SK-N-SH treated with all-trans-retinoic acid at 6 μM for 48 hours (cell line): Measurements from ENCODE around the gene CHRNA7.

Experiments
- ATAC-seq: fragments of 200-7000 bp; cut with Tn5 transposase; 3 replicates; pipeline ENCODE4 v1.9.1; 2020; ENCODE audit warnings: mild to moderate bottlenecking, moderate library complexity
- BACH2 ChIP-seq: fragments of 250-450 bp; sonication (Bioruptor Pico); IDR thresholded peaks from 2 replicates; pipeline ENCODE4 v1.9.0; 2021; ENCODE audit warnings: mild to moderate bottlenecking, borderline replicate concordance
- CREB5 ChIP-seq: fragments of 250-450 bp; sonication (Bioruptor Pico); IDR thresholded peaks from 2 replicates; pipeline ENCODE4 v1.5.1; 2020; ENCODE audit warnings: low read depth, mild to moderate bottlenecking, moderate library complexity
- CSDC2 ChIP-seq: fragments of 250-450 bp; sonication (Bioruptor Pico); IDR thresholded peaks from 2 replicates; pipeline ENCODE4 v1.5.0; 2020; ENCODE audit warnings: mild to moderate bottlenecking, moderate library complexity
- CSRNP3 ChIP-seq: fragments of 250-450 bp; sonication (Bioruptor Pico); IDR thresholded peaks from 2 replicates; pipeline ENCODE4 v1.5.1; 2021; ENCODE audit warnings: mild to moderate bottlenecking, moderate library complexity
- ESRRG ChIP-seq: fragments of 250-450 bp; sonication (Bioruptor Pico); IDR thresholded peaks from 2 replicates; pipeline ENCODE4 v1.6.1; 2021; ENCODE audit warnings: mild to moderate bottlenecking
- GLIS3 ChIP-seq: fragments of 250-450 bp; sonication (Bioruptor Pico); IDR thresholded peaks from 2 replicates; pipeline ENCODE4 v1.5.0; 2020; ENCODE audit warnings: mild to moderate bottlenecking, moderate library complexity
- ISL1 ChIP-seq: fragments of 250-450 bp; sonication (Bioruptor Pico); IDR thresholded peaks from 2 replicates; pipeline ENCODE4 v2.1.2; 2022; ENCODE audit warnings: mild to moderate bottlenecking, moderate library complexity
- POU6F1 ChIP-seq: fragments of 250-450 bp; sonication (Bioruptor Pico); IDR thresholded peaks from 2 replicates; pipeline ENCODE4 v1.8.0; 2021; ENCODE audit warnings: low read depth, mild to moderate bottlenecking, moderate library complexity, borderline replicate concordance
- PPARA ChIP-seq: fragments of 250-450 bp; sonication (Bioruptor Pico); IDR thresholded peaks from 2 replicates; pipeline ENCODE4 v1.5.0; 2020; ENCODE audit warnings: mild to moderate bottlenecking, borderline replicate concordance
- RARB ChIP-seq: fragments of 250-450 bp; sonication (Bioruptor Pico); IDR thresholded peaks from 2 replicates; pipeline ENCODE4 v1.8.0; 2021; ENCODE audit warnings: mild to moderate bottlenecking, moderate library complexity
- SNAI2 ChIP-seq: fragments of 250-450 bp; sonication (Bioruptor Pico); IDR thresholded peaks from 2 replicates; pipeline ENCODE4 v1.5.0; 2020; ENCODE audit warnings: mild to moderate bottlenecking, moderate library complexity
- TCF4 ChIP-seq: fragments of 250-450 bp; sonication (Bioruptor Pico); IDR thresholded peaks from 2 replicates; pipeline ENCODE4 v1.8.0; 2021; ENCODE audit warnings: mild to moderate bottlenecking, moderate library complexity, borderline replicate concordance
- TOX ChIP-seq: fragments of 250-450 bp; sonication (Bioruptor Pico); IDR thresholded peaks from 2 replicates; pipeline ENCODE4 v1.8.0; 2021; ENCODE audit warnings: mild to moderate bottlenecking, moderate library complexity, borderline replicate concordance
- TSHZ2 ChIP-seq: fragments of 250-450 bp; sonication (Bioruptor Pico); IDR thresholded peaks from 2 replicates; pipeline ENCODE4 v1.5.0; 2020; ENCODE audit warnings: mild to moderate bottlenecking, moderate library complexity
- ZC3H10 ChIP-seq: fragments of 250-450 bp; sonication (Bioruptor Pico); IDR thresholded peaks from 2 replicates; pipeline ENCODE4 v1.5.1; 2021; ENCODE audit warnings: mild to moderate bottlenecking, moderate library complexity
- ZFP3 ChIP-seq: fragments of 250-450 bp; sonication (Bioruptor Pico); IDR thresholded peaks from 2 replicates; pipeline ENCODE4 v1.5.0; 2020; ENCODE audit warnings: mild to moderate bottlenecking, moderate library complexity
- ZFP30 ChIP-seq: fragments of 450-650 bp; formaldehyde crosslinking; IDR thresholded peaks from 2 replicates; pipeline ENCODE4 v1.5.0; 2022; ENCODE audit warnings: mild to moderate bottlenecking, moderate library complexity
- ZNF565 ChIP-seq: fragments of 450-650 bp; formaldehyde crosslinking; conservative IDR thresholded peaks from 2 replicates; pipeline ENCODE4 v1.5.0; 2020; ENCODE audit warnings: low read depth, mild to moderate bottlenecking, moderate library complexity
- ZNF70 ChIP-seq: fragments of 450-650 bp; formaldehyde crosslinking; IDR thresholded peaks from 2 replicates; pipeline ENCODE4 v1.5.0; 2020; ENCODE audit warnings: mild to moderate bottlenecking, moderate library complexity
- ZNF8 ChIP-seq: fragments of 450-650 bp; formaldehyde crosslinking; IDR thresholded peaks from 2 replicates; pipeline ENCODE4 v1.5.0; 2020; ENCODE audit warnings: mild to moderate bottlenecking, moderate library complexity

The CHRNA7 gene

GRCh38 chr15:32119694-32120330, 89.5 kb downstream of the CHRNA7 start:
- no peak for ATAC-seq
- TF ChIP-seq CSDC2 (no peak), TSHZ2 (CRISPR knock-in tag) (0 out of 2 replicates have a peak, but pooled peaks have one; percentile 34)

GRCh38 chr15:32120577-32121383, 90.5 kb downstream of the CHRNA7 start:
- no peak for TF ChIP-seq ZC3H10
- TF ChIP-seq POU6F1 (CRISPR knock-in tag): no peak
- no peak for TF ChIP-seq CSRNP3 (CRISPR knock-in tag)
- TF ChIP-seq ZFP30 (CRISPR knock-in tag): no peak
- no peak for TF ChIP-seq ZNF565 (CRISPR knock-in tag)
- no peak for TF ChIP-seq TOX (CRISPR knock-in tag)
- no peak for TF ChIP-seq ESRRG (CRISPR knock-in tag)
- no peak for TF ChIP-seq CSDC2
- no peak for TF ChIP-seq TCF4 (CRISPR knock-in tag)
- no peak for ATAC-seq

- no peak for ATAC-seq
- TF ChIP-seq ZC3H10 (no peak), TCF4 (CRISPR knock-in tag) (no peak), TOX (CRISPR knock-in tag) (no peak), RARB (no peak), POU6F1 (CRISPR knock-in tag) (no peak), CSDC2 (no peak), PPARA (CRISPR knock-in tag) (no peak), CREB5 (no peak), ZFP3 (CRISPR knock-in tag) (no peak), SNAI2 (CRISPR knock-in tag) (no peak), BACH2 (no peak), GLIS3 (CRISPR knock-in tag) (no peak)
These were observed 91.0 kb downstream of the CHRNA7 start for GRCh38 chr15:32121384-32121695.

- TF ChIP-seq ZNF70 (CRISPR knock-in tag) (no peak), ISL1 (CRISPR knock-in tag) (no peak), ZNF8 (no peak), ZFP3 (CRISPR knock-in tag) (no peak), TSHZ2 (CRISPR knock-in tag) (no peak)
- ATAC-seq: no peak
These were observed 91.7 kb downstream of the CHRNA7 start for GRCh38 chr15:32122013-32122412.
